CD8-positive, alpha-beta memory T cell (primary cell): ENCODE results near the gene HMCN2. TPM values are rescaled to one million over a fixed set of nuclear protein-coding genes. Genes with fewer than 3 reads are reported as not detected.
A peak's percentile ranks its signal among the peaks of the same experiment; 100 is the strongest.

Experiments used
- CTCF ChIA-PET: fragments of 350-600 bp; sonication (Branson Sonifier 250); formaldehyde crosslinking; loops from one replicate; lab custom pipeline; 2021; ENCODE audit warnings: antibody characterized with exemption; lab: Charles Lee
- POLR2A ChIA-PET: fragments of 350-600 bp; sonication (Branson Sonifier 250); formaldehyde crosslinking; loops from one replicate; lab custom pipeline; 2021; ENCODE audit warnings: antibody characterized with exemption; lab: Charles Lee
- DNase-seq, 5 donors: peaks; one replicate each; pipeline versions ENCODE4 v3.0.0 to v3.0.0-alpha.2; 2020 to 2022; ENCODE audit warnings: mixed read lengths in 1 of 5
- H3K27ac ChIP-seq: one replicate; pipeline ENCODE4 v1.7.0; 2013; ENCODE audit warnings: low read depth, mild to moderate bottlenecking, low read length, moderate library complexity
- H3K27me3 ChIP-seq: 2 replicates; pipeline ENCODE4 v1.7.0; 2013; ENCODE audit warnings: low read length, mild to moderate bottlenecking; ENCODE audit not compliant: insufficient read depth, poor library complexity, severe bottlenecking
- H3K36me3 ChIP-seq: 2 replicates; pipeline ENCODE4 v1.7.0; 2013; ENCODE audit warnings: mild to moderate bottlenecking, low read length, moderate library complexity; ENCODE audit not compliant: insufficient read depth
- H3K4me1 ChIP-seq: 2 replicates; pipeline ENCODE4 v1.7.0; 2013; ENCODE audit warnings: mild to moderate bottlenecking, low read length, moderate library complexity; ENCODE audit not compliant: insufficient read depth
- H3K4me3 ChIP-seq: 2 replicates; pipeline ENCODE4 v1.7.0; 2013; ENCODE audit warnings: mild to moderate bottlenecking, low read length
- H3K9me3 ChIP-seq: 2 replicates; pipeline ENCODE4 v1.7.0; 2013; ENCODE audit warnings: mild to moderate bottlenecking, low read length
- H3K27ac Mint-ChIP-seq, 8 donors: one replicate each; pipeline ENCODE4 v1.8.0; 2020 to 2021; ENCODE audit warnings: mixed read lengths in 8 of 8, mild to moderate bottlenecking in 6 of 8, inconsistent platforms in 3 of 8, moderate library complexity in 3 of 8
- H3K27me3 Mint-ChIP-seq, 2 donors: one replicate each; pipeline ENCODE4 v1.8.0; 2020 to 2021; ENCODE audit warnings: mixed read lengths in 2 of 2, mild to moderate bottlenecking in 1 of 2, moderate library complexity in 1 of 2
- H3K36me3 Mint-ChIP-seq, 3 donors: one replicate each; pipeline ENCODE4 v1.8.0; 2020 to 2021; ENCODE audit warnings: mixed read lengths in 3 of 3, inconsistent platforms in 1 of 3, mild to moderate bottlenecking in 1 of 3
- H3K4me1 Mint-ChIP-seq, 3 donors: one replicate each; pipeline ENCODE4 v1.8.0; 2020 to 2021; ENCODE audit warnings: mixed read lengths in 3 of 3, inconsistent platforms in 1 of 3, mild to moderate bottlenecking in 1 of 3
- H3K4me3 Mint-ChIP-seq, 7 donors: one replicate each; pipeline ENCODE4 v1.8.0; 2020 to 2021; ENCODE audit warnings: mixed read lengths in 7 of 7, mild to moderate bottlenecking in 6 of 7, moderate library complexity in 4 of 7, inconsistent platforms in 2 of 7
- H3K9me3 Mint-ChIP-seq, 5 donors: one replicate each; pipeline ENCODE4 v1.8.0; 2020 to 2022; ENCODE audit warnings: mixed read lengths in 5 of 5, mild to moderate bottlenecking in 3 of 5, moderate library complexity in 2 of 5, inconsistent platforms in 1 of 5
- polyA plus RNA-seq: library from polyadenylated mRNA; unstranded; fragments of 300-500 nt; fragmentation: Illumina TruSeq; gene quantifications from one replicate; pipeline ENCODE4 v1.2.3, GENCODE V29; 2021
- total RNA-seq, 2 experiments: library from RNA; stranded (reverse); gene quantifications; one replicate each; pipeline ENCODE4 v1.2.3, GENCODE V29; 2021

HMCN2 gene
- total and polyA plus RNA-seq, 3 experiments from 2014 or later, result not detected

DNA sequence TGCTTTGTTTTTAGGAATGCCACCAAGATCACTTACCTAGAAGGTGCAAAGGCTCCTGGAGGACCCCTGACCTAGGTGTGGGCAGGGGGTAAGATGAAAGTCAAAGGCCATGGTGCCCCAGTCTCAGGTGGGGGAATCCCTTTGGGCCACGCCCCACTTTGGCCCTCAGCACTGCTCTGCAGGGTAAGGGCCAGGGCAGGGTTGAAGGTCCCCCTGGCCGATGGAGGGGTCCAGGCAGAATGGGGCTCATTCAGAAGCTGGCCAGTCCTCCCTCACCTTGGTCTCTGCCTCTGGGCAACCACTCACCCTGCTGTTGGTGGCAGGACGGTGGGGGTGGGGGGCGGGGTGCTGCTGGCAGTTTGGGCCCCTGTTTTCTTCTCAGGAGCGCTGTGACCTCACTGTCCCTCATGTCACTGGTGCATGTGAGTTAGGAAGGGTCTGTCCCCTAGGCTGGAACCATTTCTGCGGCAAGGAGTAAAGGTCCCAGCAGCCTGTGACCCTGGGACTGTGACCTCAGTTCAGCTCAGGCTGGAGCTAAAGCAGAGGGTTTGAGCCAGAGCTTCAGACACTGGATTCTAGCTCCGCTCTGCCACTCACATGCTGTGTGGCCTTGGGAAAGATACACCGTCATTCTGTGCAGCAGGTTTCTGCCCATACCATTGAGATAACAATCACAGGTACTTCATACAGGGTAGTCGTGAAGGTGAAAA is 177.3 kb downstream of the HMCN2 start:
- H3K36me3 Mint-ChIP-seq, result peaks cover 0 to 19% (median 0%) of the 10 kb centered on the region in 3 donors
- Histone ChIP-seq H3K27me3 (peaks cover 3% of the 10 kb centered on the region), H3K4me3 (no peak overlapping the region), H3K27ac (no peak overlapping the region), H3K4me1 (no peaks in the 10 kb centered on the region), H3K36me3 (no peaks in the 10 kb centered on the region), H3K9me3 (no peaks in the 10 kb centered on the region)
- no peak overlapping the region for H3K27ac Mint-ChIP-seq
- H3K4me1 Mint-ChIP-seq, result peaks cover 0 to 5% (median 2%) of the 10 kb centered on the region in 3 donors
- ChIA-PET POLR2A (no interaction called here), CTCF (no interaction called here)
- H3K9me3 Mint-ChIP-seq, result peaks cover 14 to 21% (median 19%) of the 10 kb centered on the region in 5 donors
- H3K27me3 Mint-ChIP-seq, result peaks cover 23 to 47% of the 10 kb centered on the region in 2 donors
- H3K4me3 Mint-ChIP-seq, result peak overlapping the region in 1 of 7 donors; percentile 63
- DNase-seq, result no peak

DNA sequence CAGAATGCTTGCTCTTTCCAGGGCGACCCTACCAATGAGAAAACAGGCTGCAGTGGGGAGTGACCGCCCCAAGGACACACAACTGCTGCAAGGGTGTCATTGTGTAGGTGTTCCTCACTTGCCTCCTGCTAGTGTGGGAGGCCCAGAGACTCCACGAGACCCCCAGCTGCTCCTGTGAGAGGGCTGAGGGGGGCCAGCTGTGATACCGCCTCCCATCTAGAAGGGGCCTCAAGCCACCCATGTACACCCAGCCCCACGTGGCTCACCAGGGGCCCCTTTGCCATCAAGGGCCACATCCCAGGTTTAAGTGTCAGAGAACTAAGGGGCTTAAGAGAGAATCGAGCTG is 177.9 kb downstream of the HMCN2 start:
- Histone ChIP-seq H3K27me3 (peaks cover 3% of the 10 kb centered on the region), H3K4me3 (no peak overlapping the region), H3K27ac (no peak overlapping the region), H3K4me1 (no peaks in the 10 kb centered on the region), H3K36me3 (no peaks in the 10 kb centered on the region), H3K9me3 (no peaks in the 10 kb centered on the region)
- peaks cover 14 to 21% (median 19%) of the 10 kb centered on the region in 5 donors for H3K9me3 Mint-ChIP-seq
- H3K27ac Mint-ChIP-seq, result peak overlapping the region in 1 of 8 donors; percentile 10
- DNase-seq, result no peak
- CTCF ChIA-PET, result no interaction called here
- peaks cover 0 to 19% (median 0%) of the 10 kb centered on the region in 3 donors for H3K36me3 Mint-ChIP-seq
- POLR2A ChIA-PET, result no interaction called here
- peaks cover 24 to 52% of the 10 kb centered on the region in 2 donors for H3K27me3 Mint-ChIP-seq
- H3K4me1 Mint-ChIP-seq, result peaks cover 0 to 5% (median 2%) of the 10 kb centered on the region in 3 donors
- peak overlapping the region in 4 of 7 donors; percentile 23 to 45 (median 34) for H3K4me3 Mint-ChIP-seq

DNA sequence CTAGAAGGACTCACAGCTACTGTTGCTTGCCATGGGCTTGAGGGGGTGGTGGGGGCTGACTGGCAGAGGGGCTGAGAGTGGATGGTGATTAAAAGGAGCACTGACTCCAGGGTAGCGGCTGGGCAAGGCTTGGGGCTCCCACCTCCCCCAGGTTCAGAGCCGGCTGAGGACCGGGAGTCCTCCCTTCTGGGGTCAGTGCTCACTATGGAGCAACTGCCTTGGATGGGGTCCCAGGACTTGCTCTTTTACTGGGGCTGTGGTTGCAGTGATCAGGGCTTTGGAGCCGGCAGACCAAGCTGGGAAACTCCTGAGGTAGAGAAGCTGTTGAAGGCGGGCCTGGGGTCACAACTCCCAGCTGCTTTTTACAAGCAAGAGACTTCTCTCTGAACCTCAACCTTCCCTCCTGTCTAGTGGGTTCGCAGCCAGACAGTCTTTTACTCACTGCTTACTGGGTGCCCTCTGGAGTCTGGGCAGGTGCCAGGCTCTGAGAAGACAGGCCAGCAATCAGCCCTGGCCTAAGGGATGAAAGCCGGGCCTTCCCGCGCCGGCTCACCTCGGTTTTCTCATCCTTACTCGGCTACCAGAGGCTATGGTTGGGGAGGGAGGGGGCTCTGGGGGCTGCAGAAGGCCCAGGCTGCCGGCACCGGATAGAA is 178.4 kb downstream of the HMCN2 start:
- Histone ChIP-seq H3K27ac (no peak overlapping the region), H3K4me1 (no peaks in the 10 kb centered on the region), H3K9me3 (no peaks in the 10 kb centered on the region), H3K36me3 (no peaks in the 10 kb centered on the region), H3K4me3 (no peak overlapping the region), H3K27me3 (peaks cover 3% of the 10 kb centered on the region)
- Mint-ChIP-seq H3K27ac (peak overlapping the region in 3 of 8 donors; percentile 10 to 60 (median 36)), H3K36me3 (peaks cover 0 to 19% (median 0%) of the 10 kb centered on the region in 3 donors), H3K9me3 (peaks cover 14 to 21% (median 19%) of the 10 kb centered on the region in 5 donors), H3K4me1 (peaks cover 0 to 5% (median 2%) of the 10 kb centered on the region in 3 donors), H3K27me3 (peaks cover 25 to 55% of the 10 kb centered on the region in 2 donors), H3K4me3 (peak overlapping the region in 4 of 7 donors; percentile 18 to 45 (median 34))
- DNase-seq, result no peak
- POLR2A ChIA-PET, result no interaction called here
- CTCF ChIA-PET, result no interaction called here

DNA sequence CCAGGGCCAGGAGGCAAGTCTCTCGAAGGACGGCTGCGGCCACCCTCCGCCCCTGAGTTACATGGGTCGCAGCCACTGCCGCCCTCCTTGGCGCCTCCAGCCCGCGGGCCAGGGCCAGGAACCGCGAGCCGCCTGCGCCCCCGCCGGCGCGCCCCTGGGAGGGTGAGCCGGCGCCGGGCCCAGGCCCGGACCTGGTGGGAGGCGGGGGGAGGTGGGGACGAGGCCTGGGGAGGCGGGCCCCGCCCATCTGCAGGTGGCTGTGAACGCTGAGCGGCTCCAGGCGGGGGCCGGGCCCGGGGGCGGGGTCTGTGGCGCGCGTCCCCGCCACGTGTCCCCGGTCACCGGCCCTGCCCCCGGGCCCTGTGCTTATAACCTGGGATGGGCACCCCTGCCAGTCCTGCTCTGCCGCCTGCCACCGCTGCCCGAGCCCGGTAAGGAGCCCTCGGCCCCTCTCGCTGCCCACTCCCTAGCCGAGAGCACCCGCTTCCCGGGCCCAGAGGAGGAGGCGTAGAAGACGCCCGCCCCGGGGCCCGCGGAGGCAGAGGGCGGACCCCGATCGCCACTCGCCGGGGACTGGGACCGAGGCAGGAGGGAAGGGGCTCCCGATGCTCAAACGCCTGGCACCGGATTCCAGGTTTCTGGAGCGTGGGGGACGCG is 179.1 kb downstream of the HMCN2 start, which contains the start of gene ASS1:
ASS1 (plus strand) TSS at position 397 of the 657 bp plus-strand sequence. CDS start 7,268 bp downstream, outside the sequence.
- DNase-seq, result peak in 2 of 5 donors; percentile 11 to 12
- peaks cover 27 to 55% of the 10 kb centered on the region in 2 donors for H3K27me3 Mint-ChIP-seq
- no peaks in the 10 kb centered on the region for H3K4me1 ChIP-seq
- no peaks in the 10 kb centered on the region for H3K36me3 ChIP-seq
- H3K27me3 ChIP-seq, result peaks cover 3% of the 10 kb centered on the region
- H3K9me3 Mint-ChIP-seq, result peaks cover 14 to 19% (median 15%) of the 10 kb centered on the region in 5 donors
- H3K9me3 ChIP-seq, result no peaks in the 10 kb centered on the region
- no peak within 1 kb of the TSS for H3K27ac ChIP-seq
- H3K4me3 Mint-ChIP-seq, result peak within 1 kb of the TSS in 6 of 7 donors; percentile 18 to 70 (median 46)
- H3K36me3 Mint-ChIP-seq, result peaks cover 0 to 16% (median 0%) of the 10 kb centered on the region in 3 donors
- H3K4me3 ChIP-seq, result no peak within 1 kb of the TSS
- ChIA-PET POLR2A (no interaction called here), CTCF (no interaction called here)
- H3K27ac Mint-ChIP-seq, result peak within 1 kb of the TSS in 1 of 8 donors; percentile 36
- peaks cover 0 to 5% (median 2%) of the 10 kb centered on the region in 3 donors for H3K4me1 Mint-ChIP-seq

DNA sequence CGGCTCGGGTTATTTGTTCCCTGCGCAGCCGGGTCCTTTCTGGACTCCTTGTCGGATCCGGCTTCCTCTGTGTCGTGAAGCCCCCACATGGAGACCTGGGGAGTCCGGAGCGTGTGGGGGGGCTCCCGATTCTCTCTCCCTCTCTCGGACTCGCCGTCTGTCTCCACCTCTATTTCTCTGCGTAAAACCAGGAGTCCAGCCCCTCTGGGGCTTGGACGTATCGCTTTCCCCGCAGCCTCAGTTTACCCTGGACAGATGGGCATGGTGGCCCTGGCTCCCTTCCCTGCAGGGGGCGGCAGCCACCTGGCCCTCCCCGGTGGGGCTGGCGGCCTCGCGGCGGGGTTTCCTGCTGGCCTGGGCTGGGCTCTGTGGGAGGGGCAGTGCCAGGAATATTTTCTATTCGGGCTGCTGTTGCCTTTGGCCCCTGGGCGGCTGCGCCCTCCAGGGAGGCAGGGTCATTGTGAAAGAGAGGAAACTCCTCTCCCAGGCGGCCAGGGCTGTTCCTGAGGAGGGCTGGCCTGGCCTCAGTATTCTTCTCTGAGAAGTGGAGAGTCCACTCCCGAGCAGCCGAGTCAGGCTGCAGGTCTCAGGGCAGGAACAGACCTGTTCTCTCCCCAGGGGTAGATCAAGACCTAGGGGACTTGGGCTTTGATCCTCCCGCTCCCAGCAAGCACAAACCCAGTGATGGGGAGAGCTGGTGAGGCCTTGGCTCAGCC is 179.9 kb downstream of the HMCN2 start:
- DNase-seq, result no peak
- peaks cover 0 to 15% (median 0%) of the 10 kb centered on the region in 3 donors for H3K36me3 Mint-ChIP-seq
- POLR2A ChIA-PET, result no interaction called here
- CTCF ChIA-PET, result no interaction called here
- peaks cover 0 to 5% (median 2%) of the 10 kb centered on the region in 3 donors for H3K4me1 Mint-ChIP-seq
- H3K9me3 Mint-ChIP-seq, result peaks cover 10 to 14% (median 12%) of the 10 kb centered on the region in 5 donors
- Histone ChIP-seq H3K9me3 (no peaks in the 10 kb centered on the region), H3K27me3 (peaks cover 3% of the 10 kb centered on the region), H3K4me3 (no peak overlapping the region), H3K36me3 (no peaks in the 10 kb centered on the region), H3K4me1 (no peaks in the 10 kb centered on the region), H3K27ac (no peak overlapping the region)
- H3K4me3 Mint-ChIP-seq, result peak overlapping the region in 4 of 7 donors; percentile 43 to 70 (median 52)
- no peak overlapping the region for H3K27ac Mint-ChIP-seq
- peaks cover 25 to 58% of the 10 kb centered on the region in 2 donors for H3K27me3 Mint-ChIP-seq

DNA sequence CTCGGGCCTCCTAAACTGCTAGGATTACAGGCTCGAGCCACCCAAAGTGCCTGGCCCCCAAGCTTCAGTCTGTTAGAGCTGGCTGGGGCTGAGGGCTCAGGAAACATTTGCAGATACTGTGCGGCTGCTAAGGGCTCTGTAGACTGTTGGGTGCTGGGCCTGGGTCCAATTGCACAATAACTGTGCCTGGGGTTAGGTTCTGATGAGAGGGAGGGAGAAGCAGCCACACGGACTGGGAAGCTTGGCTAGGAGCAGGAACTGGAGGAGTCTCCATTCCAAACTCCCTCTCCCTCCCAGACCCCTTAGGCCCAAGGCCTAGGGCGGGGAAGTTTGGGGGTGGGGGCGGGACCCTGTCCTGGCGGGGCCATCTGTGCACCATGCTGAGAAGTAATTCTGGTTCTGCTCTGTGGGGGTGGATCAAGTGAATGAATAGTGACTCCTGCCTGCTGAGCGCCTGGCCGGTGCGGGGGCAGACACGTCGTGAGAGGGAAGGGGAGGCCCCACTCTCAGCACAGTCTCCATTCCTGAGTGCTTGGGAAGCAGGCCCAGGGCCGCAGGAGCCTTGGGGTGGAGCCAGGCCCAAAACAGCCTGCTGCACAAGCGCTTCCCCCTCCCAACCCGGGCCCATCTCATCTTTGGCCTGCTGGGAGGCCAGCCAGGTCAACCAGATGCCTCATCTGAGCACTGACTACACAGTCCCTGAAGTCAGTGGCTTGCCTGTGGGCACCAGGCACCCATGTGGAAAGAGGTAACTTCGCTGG is 180.7 kb downstream of the HMCN2 start:
- no peak for DNase-seq
- Mint-ChIP-seq H3K9me3 (peaks cover 5 to 10% (median 9%) of the 10 kb centered on the region in 5 donors), H3K4me1 (peaks cover 0 to 5% (median 2%) of the 10 kb centered on the region in 3 donors), H3K27me3 (peaks cover 25 to 59% of the 10 kb centered on the region in 2 donors), H3K36me3 (peaks cover 0 to 10% (median 0%) of the 10 kb centered on the region in 3 donors), H3K27ac (no peak overlapping the region), H3K4me3 (peak overlapping the region in 5 of 7 donors; percentile 27 to 70 (median 48))
- Histone ChIP-seq H3K27ac (no peak overlapping the region), H3K9me3 (no peaks in the 10 kb centered on the region), H3K36me3 (no peaks in the 10 kb centered on the region), H3K27me3 (peaks cover 3% of the 10 kb centered on the region), H3K4me1 (no peaks in the 10 kb centered on the region), H3K4me3 (no peak overlapping the region)
- POLR2A ChIA-PET, result no interaction called here
- CTCF ChIA-PET, result no interaction called here
